Aorta (tissue), 5 donors: Measurements from ENCODE around the gene TMIGD1. TPM values are rescaled to one million over a fixed set of nuclear protein-coding genes. Genes with fewer than 3 reads are reported as not detected.
"Not testable (repeated sequence)": the region's sequence is repeated elsewhere in the genome, so short reads cannot be mapped to it uniquely, and the experiment has no call there.

Experiments
- ATAC-seq: fragments of 200-7000 bp; cut with Tn5 transposase; one replicate; pipeline ENCODE4 v1.9.1; 2022; ENCODE audit warnings: moderate library complexity; ENCODE audit not compliant: low FRiP score
- DNase-seq, 2 donors: peaks; one replicate each; pipeline ENCODE4 v3.0.0-alpha.2; 2020
- H3K27ac ChIP-seq, 2 donors: one replicate each; pipeline ENCODE4 v1.5.1; 2013; ENCODE audit warnings: low read length in 2 of 2, mild to moderate bottlenecking in 2 of 2, moderate library complexity in 2 of 2, control low read depth in 1 of 2, inconsistent platforms in 1 of 2, low read depth in 1 of 2
- H3K27me3 ChIP-seq, 2 donors: one replicate each; pipeline ENCODE4 v1.6.1; 2013; ENCODE audit warnings: control low read depth in 1 of 2, low read length in 1 of 2, mild to moderate bottlenecking in 1 of 2, moderate library complexity in 1 of 2; ENCODE audit not compliant: insufficient read depth in 2 of 2, control insufficient read depth in 1 of 2
- H3K36me3 ChIP-seq, 2 donors: one replicate each; pipeline ENCODE4 v1.6.1; 2013; ENCODE audit warnings: control low read depth in 1 of 2, low read length in 1 of 2, mild to moderate bottlenecking in 1 of 2; ENCODE audit not compliant: insufficient read depth in 2 of 2, control insufficient read depth in 1 of 2
- H3K4me1 ChIP-seq, 2 donors: one replicate each; pipeline ENCODE4 v1.6.1; 2013; ENCODE audit warnings: low read length in 2 of 2, control low read depth in 1 of 2, mild to moderate bottlenecking in 1 of 2, moderate library complexity in 1 of 2; ENCODE audit not compliant: insufficient read depth in 2 of 2, control insufficient read depth in 1 of 2
- H3K4me3 ChIP-seq, 2 donors: one replicate each; pipeline ENCODE4 v1.5.1; 2013; ENCODE audit warnings: low read length in 2 of 2, control low read depth in 1 of 2, mild to moderate bottlenecking in 1 of 2
- H3K9me3 ChIP-seq: one replicate; pipeline ENCODE4 v1.6.1; 2013; ENCODE audit warnings: mild to moderate bottlenecking, low read length; ENCODE audit not compliant: control insufficient read depth
- WGBS, 2 donors: extraction: QIAGEN DNeasy Blood & Tissue Kit; methylation state at CpG; one replicate each; pipeline ENCODE4 v1.1.7; 2013; 5-methylcytosine and 5-hydroxymethylcytosine counted together
- intact Hi-C, 2 donors: fragments of 100-400 bp; cut with DNase I; formaldehyde crosslinking; loops; one replicate each; pipeline versions ENCODE4 v1.14.2 to v1.15.0; 2022
- polyA plus RNA-seq, 2 donors: library from polyadenylated mRNA; stranded (reverse); fragments of 200-250 nt; gene quantifications; one replicate each; pipeline ENCODE4 v1.2.3, GENCODE V29; 2013
- total RNA-seq, 2 donors: library from RNA; stranded (reverse); fragmentation: NEBNext Ultra II Directional; extraction: Animal tissue kit (Norgen Biotek cat#: 25700); gene quantifications; one replicate each; pipeline ENCODE4 v1.2.1, GENCODE V29; 2021
- donor health status: healthy with polysubstance abuse.
- donor health status: Bipolar disorder and iron deficiency.
- donor health status: DM: no; HTN: no; CAD: no.
- donor health status: DM: no; HTN: no; CAD: no.
- donor health status: DM: yes; HTN: yes; CAD: no.

The TMIGD1 gene
- total and polyA plus RNA-seq, 4 donors: 1.9 TPM; not detected in 3

- no peak overlapping the region for H3K27ac ChIP-seq
- H3K36me3 ChIP-seq: no peaks in the 10 kb centered on the region
- ATAC-seq (no peak), DNase-seq (no peak)
- intact Hi-C loops: no loop called here
- H3K9me3 ChIP-seq: peaks cover 3% of the 10 kb centered on the region
- no peaks in the 10 kb centered on the region for H3K27me3 ChIP-seq
- H3K4me1 ChIP-seq: no peaks in the 10 kb centered on the region
- WGBS, 2 donors: 96 to 97% methylated on average over 4 of the region's 4 CpGs
- H3K4me3 ChIP-seq: no peak overlapping the region
These were observed 28.0 kb upstream of the TMIGD1 start for GRCh38 chr17:30361766-30362279.

GRCh38 chr17:30360086-30360808, 26.4 kb upstream of the TMIGD1 start:
- no peak overlapping the region for H3K4me3 ChIP-seq
- intact Hi-C loops: no loop called here
- H3K27me3 ChIP-seq: no peaks in the 10 kb centered on the region
- WGBS, 2 donors: 77 to 78% methylated on average over 8 of the region's 8 CpGs
- no peak for ATAC-seq
- H3K4me1 ChIP-seq: no peaks in the 10 kb centered on the region
- H3K36me3 ChIP-seq: no peaks in the 10 kb centered on the region
- DNase-seq: no peak
- H3K9me3 ChIP-seq: peaks cover 3% of the 10 kb centered on the region
- H3K27ac ChIP-seq: no peak overlapping the region

GRCh38 chr17:30358055-30358760, 24.4 kb upstream of the TMIGD1 start:
- intact Hi-C loops: no loop called here

GRCh38 chr17:30357476-30357875, 23.6 kb upstream of the TMIGD1 start:
- Histone ChIP-seq H3K4me1 (no peaks in the 10 kb centered on the region), H3K36me3 (no peaks in the 10 kb centered on the region), H3K4me3 (no peak overlapping the region), H3K9me3 (peaks cover under 1% of the 10 kb centered on the region), H3K27me3 (no peaks in the 10 kb centered on the region), H3K27ac (no peak overlapping the region)
- DNase-seq: no peak
- ATAC-seq: no peak
- intact Hi-C loops: no loop called here

More at GRCh38 chr17:30358055-30358760, 24.4 kb upstream of the TMIGD1 start:
- 68 to 69% methylated on average over 5 of the region's 5 CpGs for WGBS, 2 donors
- no peak overlapping the region for H3K4me3 ChIP-seq
- no peaks in the 10 kb centered on the region for H3K4me1 ChIP-seq
- no peak for DNase-seq
- H3K36me3 ChIP-seq: no peaks in the 10 kb centered on the region
- no peaks in the 10 kb centered on the region for H3K27me3 ChIP-seq
- peaks cover 3% of the 10 kb centered on the region for H3K9me3 ChIP-seq
- no peak for ATAC-seq
- no peak overlapping the region for H3K27ac ChIP-seq

- ATAC-seq: no peak
- DNase-seq: no peak
- no peaks in the 10 kb centered on the region for H3K36me3 ChIP-seq
- H3K9me3 ChIP-seq: no peaks in the 10 kb centered on the region
- no peaks in the 10 kb centered on the region for H3K27me3 ChIP-seq
- H3K27ac ChIP-seq: no peak overlapping the region
- no peak overlapping the region for H3K4me3 ChIP-seq
- intact Hi-C loops: no loop called here
- no peaks in the 10 kb centered on the region for H3K4me1 ChIP-seq
These were observed 20.8 kb upstream of the TMIGD1 start for GRCh38 chr17:30354701-30355100.

- intact Hi-C loops: no loop called here
- 80 to 88% methylated on average over 2 of the region's 2 CpGs for WGBS, 2 donors
These were observed 18.5 kb upstream of the TMIGD1 start for GRCh38 chr17:30352240-30352814.

GRCh38 chr17:30351735-30352134, 17.9 kb upstream of the TMIGD1 start:
- DNase-seq: no peak
- 91 to 93% methylated on average over 2 of the region's 2 CpGs for WGBS, 2 donors
- Histone ChIP-seq H3K9me3 (no peaks in the 10 kb centered on the region), H3K4me1 (no peaks in the 10 kb centered on the region), H3K27ac (no peak overlapping the region), H3K4me3 (no peak overlapping the region), H3K27me3 (no peaks in the 10 kb centered on the region), H3K36me3 (no peaks in the 10 kb centered on the region)
- ATAC-seq: no peak
- intact Hi-C loops: no loop called here

More at GRCh38 chr17:30352240-30352814, 18.5 kb upstream of the TMIGD1 start:
- no peaks in the 10 kb centered on the region for H3K36me3 ChIP-seq
- H3K4me1 ChIP-seq: no peaks in the 10 kb centered on the region
- DNase-seq: no peak
- no peak overlapping the region for H3K4me3 ChIP-seq
- no peak overlapping the region for H3K27ac ChIP-seq
- ATAC-seq: no peak
- no peaks in the 10 kb centered on the region for H3K27me3 ChIP-seq
- no peaks in the 10 kb centered on the region for H3K9me3 ChIP-seq

GRCh38 chr17:30351263-30351662, 17.4 kb upstream of the TMIGD1 start:
- H3K36me3 ChIP-seq, intact Hi-C loops, H3K27ac ChIP-seq, H3K27me3 ChIP-seq, ATAC-seq, H3K9me3 ChIP-seq, H3K4me1 ChIP-seq, DNase-seq, H3K4me3 ChIP-seq: not testable (repeated sequence)
- WGBS, 2 donors: 93 to 97% methylated on average over 4 of the region's 4 CpGs
